GM21423 (cell line): ENCODE results near the gene FOXN3.
"Not testable (repeated sequence)": the region's sequence is repeated elsewhere in the genome, so short reads cannot be mapped to it uniquely, and the experiment has no call there.

ENCODE experiments used
- ATAC-seq: cut with Tn5 transposase; IDR thresholded peaks from one replicate; pipeline ENCODE4 v1.9.1; 2021; ENCODE audit warnings: mild to moderate bottlenecking, moderate library complexity; ENCODE audit not compliant: unreplicated experiment

The FOXN3 gene

DNA sequence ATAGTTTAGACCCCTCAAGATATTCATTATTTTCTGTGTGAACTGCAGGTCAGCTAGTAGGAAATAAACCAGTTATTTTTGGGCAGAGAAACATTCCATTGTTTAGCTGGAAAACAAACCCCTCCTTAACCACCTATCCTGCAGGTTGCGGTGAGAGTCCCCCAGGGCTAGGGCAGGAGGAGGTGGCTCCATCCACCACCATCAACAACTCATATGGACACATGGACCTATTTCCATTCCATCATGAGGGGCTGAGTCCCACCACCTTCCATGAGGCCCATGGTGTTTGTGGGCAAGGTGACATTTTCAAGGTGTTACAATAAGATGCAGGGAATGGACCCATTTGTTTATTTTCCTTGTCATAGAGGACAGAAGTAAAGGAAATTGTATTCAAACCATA, 160.1 kb downstream of the FOXN3 start:
- ATAC-seq, result no peak

DNA sequence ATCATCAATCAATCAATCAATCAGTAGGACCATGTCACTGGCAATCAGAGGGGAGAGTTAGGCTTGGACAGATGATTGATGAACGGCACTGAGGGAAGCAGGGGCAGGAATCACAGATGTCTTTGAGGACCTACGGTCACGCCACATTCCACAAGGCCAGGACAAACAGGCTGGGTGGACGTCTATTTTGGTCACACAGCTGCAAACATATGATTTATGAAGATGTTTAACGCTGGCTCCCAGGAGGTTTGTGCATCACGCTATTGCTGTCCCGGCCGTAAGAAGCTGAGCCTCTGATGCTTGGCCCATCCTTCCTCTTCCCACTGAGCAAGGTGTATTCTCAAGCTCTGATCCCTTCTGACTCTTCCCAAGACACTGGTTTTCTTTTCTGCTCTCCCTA, 160.8 kb downstream of the FOXN3 start:
- ATAC-seq, result no peak

DNA sequence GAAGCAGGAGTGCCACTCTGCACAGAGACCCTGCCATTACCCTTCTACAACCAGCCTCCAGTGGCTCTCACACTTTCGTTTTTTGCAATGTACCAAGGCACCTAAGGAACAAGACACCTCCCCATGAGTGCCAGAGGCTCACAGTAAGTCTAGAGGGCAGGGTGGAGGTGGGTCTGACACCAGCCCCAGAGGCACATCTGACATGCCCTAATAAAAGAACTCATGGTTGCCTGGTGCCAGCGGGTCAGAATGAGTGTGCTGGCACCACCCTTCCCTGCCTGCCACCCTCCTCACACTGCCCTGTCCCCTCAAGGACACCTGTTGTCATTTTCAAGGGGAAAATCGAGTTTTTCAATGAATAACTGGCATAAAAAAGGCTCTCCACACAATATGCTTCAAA, 161.2 kb downstream of the FOXN3 start:
- no peak for ATAC-seq

DNA sequence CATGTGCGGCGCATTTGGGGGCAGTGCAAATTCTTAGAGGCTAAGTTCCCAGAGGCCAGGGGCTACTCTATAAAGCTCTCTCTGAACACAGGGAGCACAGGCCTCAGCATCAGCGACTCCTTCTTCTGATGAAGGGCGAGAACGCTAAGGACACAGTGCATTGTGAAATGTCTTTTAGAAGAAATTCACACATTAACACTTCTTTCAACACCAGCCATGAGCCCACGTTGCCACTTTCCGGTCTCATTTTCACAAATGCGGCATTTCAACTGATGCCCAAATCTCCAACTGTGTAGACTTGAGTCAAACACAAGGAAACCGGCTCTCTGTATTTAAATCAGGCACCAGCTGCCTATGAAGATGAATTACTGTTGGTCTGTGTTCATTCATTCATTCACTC, 162.0 kb downstream of the FOXN3 start:
- ATAC-seq, result no peak

DNA sequence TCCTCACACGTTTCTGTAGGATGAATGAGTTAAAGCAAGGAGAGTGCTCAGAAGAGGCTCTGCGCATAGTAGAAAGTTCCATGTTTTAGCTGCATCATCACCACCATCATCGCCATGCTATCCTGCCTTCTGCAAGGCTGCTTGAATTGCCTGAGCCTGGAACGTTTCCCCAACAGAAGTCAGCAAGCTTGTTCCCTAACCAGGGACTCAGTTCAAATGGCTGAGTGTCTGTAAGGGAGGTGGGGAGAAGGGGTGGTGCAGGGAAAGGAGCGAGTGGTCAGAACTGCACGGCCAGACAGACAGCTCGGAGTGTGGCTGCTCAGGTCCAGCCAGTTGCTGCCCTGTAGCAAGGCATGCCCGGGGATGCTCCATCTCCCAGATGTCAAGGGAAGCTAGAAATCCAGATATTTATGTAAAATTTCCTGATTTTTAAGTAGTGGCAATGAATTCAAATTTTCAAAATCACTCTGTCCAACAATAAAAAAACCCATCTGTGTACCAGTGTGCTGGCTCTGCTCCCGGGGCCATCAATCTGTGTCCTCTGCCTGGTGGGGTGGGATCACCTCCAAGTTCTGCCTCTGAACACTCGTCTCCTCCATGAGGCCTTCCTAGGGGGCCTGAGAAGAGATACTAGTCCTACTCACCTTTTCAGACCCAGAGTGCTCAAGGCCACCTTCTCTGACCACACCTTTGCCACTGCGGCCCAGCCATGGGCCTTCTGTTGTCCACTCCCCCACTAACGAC, 162.7 kb downstream of the FOXN3 start:
- ATAC-seq, result no peak

DNA sequence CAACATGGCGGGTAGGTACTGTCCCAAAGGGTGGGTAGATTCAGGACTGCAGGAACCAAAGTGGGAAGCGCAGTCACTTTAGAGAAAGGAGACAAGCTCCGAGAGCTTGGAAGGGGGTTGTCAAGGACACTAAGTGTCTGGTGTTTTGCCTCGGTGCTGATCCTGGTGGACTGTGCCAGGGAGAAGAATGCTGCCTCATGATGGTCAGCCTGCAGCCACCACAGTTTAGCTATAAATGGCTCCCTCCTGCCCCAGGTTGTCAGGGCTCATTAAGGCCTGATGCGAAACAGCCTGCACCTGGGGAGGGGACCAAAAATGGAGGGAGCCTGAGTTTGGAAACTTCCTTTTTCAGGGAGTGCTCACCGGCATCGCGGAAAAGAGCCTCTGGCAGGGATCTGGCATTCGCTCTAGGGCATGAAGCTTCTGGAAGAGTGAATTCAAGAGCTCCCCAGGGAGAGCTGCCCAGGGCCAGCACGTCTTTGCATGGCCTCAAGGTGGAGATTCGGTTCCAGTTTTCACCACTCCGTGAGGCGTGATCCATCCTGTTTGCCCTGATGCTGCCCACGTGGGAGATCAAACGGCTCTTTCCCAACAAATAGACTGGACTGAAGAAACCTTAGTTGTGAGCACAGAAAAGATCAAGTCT, 164.0 kb downstream of the FOXN3 start:
- no peak for ATAC-seq

DNA sequence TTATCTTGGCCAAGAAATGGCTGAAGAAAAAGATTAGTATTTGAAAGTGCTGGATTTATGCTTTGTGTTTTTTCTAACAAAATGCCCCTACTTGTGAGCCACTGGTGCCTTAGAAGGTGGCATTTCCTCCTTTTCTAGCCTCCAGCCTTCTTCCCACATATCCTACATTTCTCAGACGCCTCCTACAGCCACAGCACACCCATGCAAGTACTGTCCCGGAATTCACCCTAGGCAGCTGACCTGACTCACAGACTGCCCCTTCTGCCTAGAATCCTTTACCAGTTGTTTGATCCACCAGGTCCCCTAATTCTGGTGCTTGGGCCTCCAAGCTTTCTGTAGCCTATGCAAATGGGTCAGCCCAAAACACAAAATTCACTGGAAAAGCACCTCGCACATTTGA, 166.0 kb downstream of the FOXN3 start:
- no peak for ATAC-seq

DNA sequence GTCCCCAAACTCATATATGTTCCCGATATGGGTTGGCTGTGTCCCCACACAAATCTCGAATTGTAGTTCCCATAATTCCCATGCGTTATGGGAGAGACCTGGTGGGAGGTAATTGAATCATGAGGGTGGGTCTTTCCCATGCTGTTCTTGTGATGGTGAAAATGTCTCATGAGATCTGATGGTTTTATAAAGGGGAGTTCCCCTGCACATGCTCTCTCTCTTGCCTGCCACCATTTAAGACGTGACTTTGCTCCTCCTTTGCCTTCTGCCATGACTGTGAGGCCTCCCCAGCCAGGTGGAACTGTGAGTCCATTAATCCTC, 166.4 kb downstream of the FOXN3 start:
- ATAC-seq, result not testable (repeated sequence)

DNA sequence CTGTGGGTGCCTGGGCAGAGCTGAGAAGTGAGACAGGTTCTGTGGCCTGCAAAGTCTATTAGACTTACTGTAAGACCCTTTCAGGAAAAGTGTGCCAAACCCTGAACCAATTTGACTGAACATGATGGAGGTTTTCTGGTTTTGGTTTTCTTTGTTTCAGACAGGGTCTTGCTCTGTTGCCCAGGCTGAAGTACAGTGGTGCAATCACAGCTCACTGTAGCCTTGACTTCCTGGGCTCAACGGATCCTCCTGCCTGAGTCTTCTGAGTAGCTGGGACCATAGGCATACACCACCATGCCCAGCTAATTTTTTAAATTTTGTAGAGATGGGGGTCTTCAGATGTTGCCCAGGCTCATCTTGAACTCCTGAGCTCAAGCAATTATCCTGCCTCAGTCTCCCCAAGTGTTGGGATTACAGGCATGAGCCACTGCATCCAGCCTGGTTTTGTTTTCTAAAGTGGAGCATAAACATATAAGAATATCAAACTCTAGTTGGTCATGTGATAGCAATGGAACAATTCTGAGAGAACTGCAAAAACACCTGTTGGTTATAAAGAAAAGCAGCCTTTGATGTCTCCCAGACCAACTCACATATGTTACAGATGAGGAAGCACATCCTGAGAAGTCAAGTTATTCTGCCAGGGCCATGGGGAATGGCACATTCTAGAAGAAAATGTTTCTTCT, 166.9 kb downstream of the FOXN3 start:
- ATAC-seq, result no peak

DNA sequence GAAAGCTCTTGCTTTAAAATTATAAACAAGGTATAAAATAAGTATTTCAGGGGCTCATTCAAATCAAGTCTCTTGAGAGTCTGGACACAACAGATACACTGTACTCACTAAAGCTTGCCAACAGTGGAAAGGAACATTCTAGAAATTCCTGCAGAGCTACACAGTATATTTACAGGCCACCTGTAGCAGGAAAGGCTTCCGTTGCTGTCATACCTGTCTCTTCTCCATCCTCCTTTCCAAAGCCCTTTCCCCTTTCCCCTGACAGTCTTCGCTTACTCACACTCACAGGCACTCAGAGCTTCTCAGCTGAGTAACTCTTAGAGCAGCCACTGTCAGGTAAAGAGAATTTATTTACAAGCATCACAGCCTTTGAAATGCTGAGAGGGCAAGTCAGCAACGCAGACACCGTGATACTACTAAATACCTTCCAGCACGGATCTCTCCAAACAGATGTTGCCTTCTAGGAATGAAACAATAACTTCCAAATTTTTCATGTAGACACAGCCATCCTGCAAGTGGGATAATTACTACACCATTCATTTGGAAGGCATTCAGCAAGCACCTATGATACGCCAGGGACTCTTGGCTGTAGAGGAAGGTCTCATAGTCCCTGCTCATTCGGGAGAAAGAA, 167.9 kb downstream of the FOXN3 start:
- no peak for ATAC-seq

DNA sequence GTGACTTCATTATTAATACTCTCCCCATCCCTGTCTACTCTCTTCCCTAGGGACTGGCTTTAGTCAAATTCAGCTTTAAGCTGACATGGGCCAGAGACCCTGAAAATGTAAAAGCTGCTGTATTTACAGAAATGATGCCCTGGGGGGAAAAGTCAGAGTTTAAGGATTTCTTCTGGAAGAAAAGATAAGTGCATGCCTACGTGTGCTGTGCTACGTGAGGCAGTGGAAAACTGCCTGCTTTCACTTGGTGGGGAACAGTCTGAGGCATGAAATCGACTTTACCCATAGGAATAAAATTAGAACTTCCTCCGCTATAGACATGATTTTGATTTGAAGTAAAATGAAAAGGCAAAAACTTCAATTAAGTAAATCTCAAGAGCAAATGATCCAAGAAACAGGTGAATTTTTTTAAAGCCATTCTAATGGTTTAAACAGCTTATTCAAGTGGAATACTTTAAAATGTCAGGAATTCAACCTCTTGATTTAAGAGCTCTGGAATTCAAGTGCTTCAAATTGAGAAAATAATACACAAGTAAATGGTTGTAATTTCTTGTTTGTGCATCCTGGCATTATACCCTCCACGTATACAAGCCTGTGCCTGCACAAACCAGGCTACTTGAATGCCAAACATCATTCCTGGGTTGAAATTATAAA, 168.5 kb downstream of the FOXN3 start:
- no peak for ATAC-seq

DNA sequence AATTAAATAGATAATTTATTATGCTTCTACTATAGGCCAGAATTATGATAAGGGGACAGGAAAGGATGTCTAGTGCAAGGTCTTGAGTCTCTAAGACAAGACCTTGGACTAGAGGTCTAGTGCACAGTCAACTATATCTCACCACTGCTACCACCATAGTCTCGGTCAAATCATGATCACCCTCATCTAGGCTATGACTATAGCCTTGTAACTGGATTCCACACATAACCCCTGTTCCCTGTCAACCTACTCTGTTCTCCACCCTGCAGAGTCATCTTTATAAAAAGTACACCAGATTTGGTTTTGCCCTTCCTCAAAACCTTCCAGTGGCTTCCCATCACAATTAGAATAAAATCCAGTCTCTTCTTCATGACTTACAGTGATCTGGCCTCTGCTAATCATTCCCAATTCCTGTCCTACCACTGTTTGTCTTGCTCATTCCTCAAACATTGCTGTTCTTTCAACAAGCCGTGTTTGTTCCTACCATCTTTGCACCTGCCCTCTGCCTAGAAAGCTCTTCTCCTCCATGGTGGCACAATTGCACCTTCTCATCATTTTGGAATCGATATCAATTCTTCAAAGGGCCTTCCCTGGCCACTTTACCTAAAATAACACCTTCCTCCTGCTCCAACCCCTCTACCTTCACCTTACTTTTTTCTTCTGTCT, 169.4 kb downstream of the FOXN3 start:
- no peak for ATAC-seq

DNA sequence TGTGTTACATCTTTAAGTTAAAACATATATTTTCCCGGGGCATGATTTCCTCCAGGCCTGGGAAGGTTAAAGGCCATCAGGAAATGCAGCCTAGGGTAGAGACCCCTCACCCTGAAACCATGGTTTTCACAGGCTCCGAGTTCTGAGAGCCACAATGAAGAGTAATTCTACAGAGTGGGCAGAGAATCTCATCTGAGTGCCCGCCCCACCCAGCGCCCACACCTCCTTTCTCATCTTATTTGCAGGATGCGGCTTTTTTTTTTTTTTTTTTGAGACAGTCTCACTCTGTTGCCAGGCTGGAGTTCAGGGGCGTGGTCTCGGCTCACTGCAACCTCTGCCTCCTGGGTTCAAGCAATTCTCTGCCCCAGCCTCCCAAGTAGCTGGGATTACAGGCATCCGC, 170.7 kb downstream of the FOXN3 start:
- no peak for ATAC-seq

DNA sequence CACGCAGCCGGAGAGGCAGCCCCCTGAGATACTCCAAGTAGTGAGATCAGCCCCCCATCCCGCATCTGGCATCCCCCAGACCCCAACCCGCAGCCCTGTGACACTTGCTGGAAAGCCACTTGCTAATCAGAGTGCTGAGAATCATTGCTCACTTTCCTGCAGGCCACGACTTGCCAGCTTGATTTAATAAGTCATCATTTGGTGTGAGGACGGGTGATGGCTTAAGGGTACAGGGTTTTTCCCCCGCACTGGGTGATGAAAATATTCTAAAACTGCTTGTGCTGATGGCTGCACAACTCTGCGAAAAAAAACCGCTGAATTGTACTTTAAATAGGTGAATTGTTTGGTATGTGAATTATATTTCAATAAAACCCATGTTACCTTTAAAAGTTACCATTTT, 171.2 kb downstream of the FOXN3 start:
- ATAC-seq, result no peak

DNA sequence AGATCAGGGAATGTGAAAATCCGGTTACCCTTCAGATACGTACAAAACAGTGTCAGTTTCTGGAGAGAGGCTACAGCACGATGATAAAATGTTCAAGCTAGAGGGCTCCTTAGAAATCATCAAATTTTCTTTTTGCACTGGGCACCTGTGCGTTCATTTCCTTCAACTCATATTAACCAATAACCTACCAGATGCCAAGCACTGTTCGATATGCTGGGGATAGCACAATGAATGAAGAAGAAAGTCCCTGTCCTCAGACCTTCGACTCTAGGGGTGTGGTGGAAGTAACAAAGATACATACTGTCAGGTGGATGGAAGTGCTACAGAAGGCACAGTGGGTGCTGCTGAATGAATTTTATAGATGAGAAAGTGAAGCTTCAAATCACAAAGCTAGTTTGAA, 172.3 kb downstream of the FOXN3 start:
- no peak for ATAC-seq

DNA sequence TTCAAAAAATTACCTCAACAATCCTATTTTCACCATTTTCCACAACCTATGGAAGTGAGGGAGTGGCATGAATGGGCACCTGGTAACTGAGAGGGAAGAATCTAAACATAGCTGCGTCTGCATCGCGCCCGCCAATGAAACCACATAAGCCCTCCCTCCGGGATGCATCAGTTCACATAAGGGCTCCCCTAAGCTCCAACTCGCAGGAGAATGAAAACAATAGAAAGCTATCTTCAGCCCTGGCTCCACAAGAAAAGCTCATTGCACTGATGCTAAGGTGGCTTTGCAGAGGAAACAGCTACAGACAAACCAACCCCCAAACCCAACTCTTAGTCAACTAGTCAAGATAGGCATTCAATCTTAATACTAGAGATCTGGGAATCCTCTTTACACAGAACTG, 173.3 kb downstream of the FOXN3 start:
- no peak for ATAC-seq

DNA sequence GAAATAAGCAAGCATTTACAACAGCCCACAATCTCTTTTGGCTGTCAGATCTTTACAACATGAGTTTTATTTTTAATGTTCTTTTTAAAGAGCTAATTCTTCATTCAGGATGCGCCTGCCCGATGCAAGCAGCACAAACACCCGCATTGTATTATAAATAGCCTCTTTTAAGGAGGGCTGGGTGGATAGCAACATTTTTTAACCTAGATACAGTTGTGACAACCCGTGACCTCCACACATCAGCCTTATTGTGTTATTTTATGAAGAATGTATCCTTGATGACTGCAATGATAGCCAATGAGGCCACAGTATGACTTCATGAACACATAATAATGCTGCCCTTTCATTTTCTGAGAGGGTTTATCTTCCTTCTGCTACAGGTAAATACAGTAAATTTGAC, 173.7 kb downstream of the FOXN3 start:
- no peak for ATAC-seq

DNA sequence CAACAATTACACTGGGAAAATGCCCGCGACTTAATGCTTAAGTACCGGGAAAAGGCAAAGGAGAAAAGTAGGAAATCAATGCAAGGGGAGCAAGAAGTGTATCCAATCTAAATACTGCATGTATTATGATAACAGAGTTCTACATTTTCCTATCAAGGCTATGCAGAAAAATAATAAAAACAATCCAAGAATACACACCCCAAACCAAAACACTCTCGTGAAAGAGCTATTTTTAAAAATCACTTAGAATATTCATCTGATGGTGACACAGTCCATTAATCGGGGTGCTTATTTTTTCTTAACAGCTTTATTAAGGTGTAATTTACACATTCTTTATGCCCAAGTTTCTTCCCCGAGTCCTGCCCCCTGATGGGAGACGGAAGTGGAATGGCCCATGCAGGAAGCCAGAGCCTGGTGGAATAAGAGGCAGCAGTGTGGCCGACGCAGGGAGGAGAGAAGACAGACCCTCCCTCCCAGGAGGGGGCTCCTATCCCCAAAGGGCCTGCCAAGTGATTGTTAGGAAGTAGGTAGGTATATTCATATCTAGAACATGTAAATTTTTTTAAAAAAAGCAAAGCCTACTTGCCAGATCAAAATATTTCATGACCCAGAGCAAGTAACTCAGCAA, 174.3 kb downstream of the FOXN3 start:
- no peak for ATAC-seq

DNA sequence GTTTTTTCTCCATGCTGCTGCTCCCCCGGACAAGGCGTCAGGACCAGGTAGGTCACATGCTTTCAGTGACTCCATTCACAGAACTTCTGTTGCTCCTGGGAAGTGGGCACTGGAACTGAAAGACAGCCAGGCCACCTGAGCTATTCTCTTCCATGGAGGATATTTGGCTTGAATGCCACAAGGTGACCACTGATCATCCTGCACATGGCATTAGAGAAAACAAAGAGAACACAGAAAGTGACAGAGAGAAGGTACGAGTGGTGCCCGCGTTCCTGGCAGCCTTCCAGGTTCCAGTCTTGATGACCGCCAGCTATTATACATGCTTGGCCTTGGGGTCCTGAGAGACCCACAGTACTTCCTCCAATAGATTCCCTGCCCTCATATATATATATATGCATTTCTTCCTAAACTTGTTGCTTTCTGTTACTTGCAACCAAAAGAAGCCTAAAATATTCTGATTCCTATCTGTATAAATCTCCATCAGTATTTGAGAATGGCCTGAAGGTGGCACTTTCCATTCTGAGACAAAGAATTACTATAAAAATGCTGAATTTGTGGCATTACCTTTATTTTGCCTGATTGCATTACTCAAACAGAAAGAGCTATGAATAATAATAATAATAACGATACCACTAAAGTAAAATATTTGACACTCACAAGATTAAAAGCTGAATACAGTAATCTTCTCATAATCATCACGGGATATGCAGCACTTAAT, 174.9 kb downstream of the FOXN3 start:
- no peak for ATAC-seq

DNA sequence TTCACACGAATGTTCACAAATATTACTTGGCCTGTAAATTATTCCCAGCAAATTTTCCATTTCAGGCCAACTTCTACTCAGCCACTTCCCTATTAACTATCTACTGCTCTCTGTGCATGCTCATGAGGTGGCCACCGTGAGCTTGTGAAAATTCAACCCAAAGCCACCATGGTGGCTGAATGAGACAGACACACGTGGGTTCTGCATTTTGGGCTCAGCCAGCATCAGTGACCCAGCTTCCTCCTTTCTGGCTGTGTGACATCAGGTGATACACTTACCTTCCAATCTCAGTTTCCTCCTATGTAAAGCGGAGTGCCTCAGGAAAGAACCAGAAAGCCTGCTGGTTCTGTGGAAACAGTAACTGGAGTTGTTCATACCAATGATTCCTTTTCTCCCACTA, 175.8 kb downstream of the FOXN3 start:
- ATAC-seq, result no peak
